ENCODE results near the gene NPTXR. TPM values are rescaled to one million over a fixed set of nuclear protein-coding genes. Genes with fewer than 3 reads are reported as not detected.

The NPTXR gene
- total and polyA plus RNA-seq, 4 donors: 0.98 to 5.8 (median 2.8) TPM

- Histone ChIP-seq H3K27ac (ENCODE audit: low read depth in 1 of 2, low read length in 1 of 2) (no peak overlapping the region), H3K4me3 (no peak overlapping the region), H3K4me1 (ENCODE audit: control insufficient read depth in 5 of 5, insufficient read depth in 5 of 5, low read length in 5 of 5) (peaks cover 0 to 7% (median 0%) of the 10 kb centered on the region in 5 donors), H3K9me3 (ENCODE audit: control insufficient read depth in 4 of 4, insufficient read depth in 3 of 4, low read length in 3 of 4) (no peaks in the 10 kb centered on the region), H3K27me3 (ENCODE audit: control insufficient read depth in 3 of 3, insufficient read depth in 3 of 3, low read length in 2 of 3) (peaks cover 0 to 56% (median 3%) of the 10 kb centered on the region in 3 donors), H3K9ac (ENCODE audit: insufficient read depth in 1 of 2, low read length in 2 of 2) (no peak overlapping the region), H3K36me3 (ENCODE audit: control insufficient read depth in 4 of 4, insufficient read depth in 4 of 4, low read length in 4 of 4) (no peaks in the 10 kb centered on the region)
- DNase-seq (peak; percentile 16 to 29 (median 18)), ATAC-seq (ENCODE audit: insufficient read depth, low FRiP score) (no peak)
- WGBS, 2 donors: 66 to 78% methylated on average over 17 of the region's 17 CpGs
- no peak for TF ChIP-seq CTCF (IDR thresholded peaks at IDR 0.05; ENCODE audit: control extremely low read depth, extremely low read depth)
Observed at GRCh38 chr22:38845004-38845740, 1.3 kb upstream of the NPTXR start.

- TF ChIP-seq CTCF (IDR thresholded peaks at IDR 0.05; ENCODE audit: control extremely low read depth, extremely low read depth): no peak
- Histone ChIP-seq H3K9me3 (ENCODE audit: control insufficient read depth in 4 of 4, insufficient read depth in 3 of 4, low read length in 3 of 4) (no peaks in the 10 kb centered on the region), H3K27me3 (ENCODE audit: control insufficient read depth in 3 of 3, insufficient read depth in 3 of 3, low read length in 2 of 3) (peaks cover 0 to 53% (median 3%) of the 10 kb centered on the region in 3 donors), H3K4me1 (ENCODE audit: control insufficient read depth in 5 of 5, insufficient read depth in 5 of 5, low read length in 5 of 5) (peaks cover 0 to 7% (median 0%) of the 10 kb centered on the region in 5 donors), H3K4me3 (no peak overlapping the region), H3K27ac (ENCODE audit: low read depth in 1 of 2, low read length in 1 of 2) (no peak overlapping the region), H3K9ac (ENCODE audit: insufficient read depth in 1 of 2, low read length in 2 of 2) (no peak overlapping the region), H3K36me3 (ENCODE audit: control insufficient read depth in 4 of 4, insufficient read depth in 4 of 4, low read length in 4 of 4) (no peaks in the 10 kb centered on the region)
- DNase-seq (no peak), ATAC-seq (ENCODE audit: insufficient read depth, low FRiP score) (no peak)
- 19 to 20% methylated on average over 22 of the region's 22 CpGs for WGBS, 2 donors
Observed at GRCh38 chr22:38844315-38845003, 631 bp upstream of the NPTXR start.

GRCh38 chr22:38843201-38843656 is 599 bp downstream of the NPTXR start:
- TF ChIP-seq CTCF (IDR thresholded peaks at IDR 0.05; ENCODE audit: control extremely low read depth, extremely low read depth): no peak
- no peak overlapping the region for H3K9ac ChIP-seq (ENCODE audit: insufficient read depth in 1 of 2, low read length in 2 of 2)
- H3K36me3 ChIP-seq (ENCODE audit: control insufficient read depth in 4 of 4, insufficient read depth in 4 of 4, low read length in 4 of 4): no peaks in the 10 kb centered on the region
- H3K4me3 ChIP-seq: peak overlapping the region; percentile 35
- 0 to 1% methylated on average over 23 to 68 of the region's 68 CpGs for WGBS, 2 donors
- peak overlapping the region; percentile 29 to 75 for H3K27ac ChIP-seq (ENCODE audit: low read depth in 1 of 2, low read length in 1 of 2)
- peak; percentile 84 to 95 (median 89) for DNase-seq
- H3K9me3 ChIP-seq (ENCODE audit: control insufficient read depth in 4 of 4, insufficient read depth in 3 of 4, low read length in 3 of 4): no peaks in the 10 kb centered on the region
- H3K27me3 ChIP-seq (ENCODE audit: control insufficient read depth in 3 of 3, insufficient read depth in 3 of 3, low read length in 2 of 3): peaks cover 0 to 43% (median 0%) of the 10 kb centered on the region in 3 donors
- no peak for ATAC-seq (ENCODE audit: insufficient read depth, low FRiP score)
- H3K4me1 ChIP-seq (ENCODE audit: control insufficient read depth in 5 of 5, insufficient read depth in 5 of 5, low read length in 5 of 5): peaks cover 0 to 7% (median 0%) of the 10 kb centered on the region in 5 donors
